ENCODE data around the gene BRWD1.

GRCh38 chr21:39169906-39170305 lies 143.5 kb downstream of the BRWD1 start:
- TF ChIP-seq POLR2AphosphoS5 (IDR thresholded peaks at IDR 0.05) (no peak), CTCF (IDR thresholded peaks at IDR 0.05 in 8 of 11, conservative IDR thresholded peaks at IDR 0.05 in 3 of 11) (no peak), POLR2A (IDR thresholded peaks at IDR 0.05) (no peak)
